NCI-H510A (cell line): ENCODE results near the gene FOXK1.
"Not testable (repeated sequence)": the region's sequence is repeated elsewhere in the genome, so short reads cannot be mapped to it uniquely, and the experiment has no call there.

Source experiments
- DNase-seq: peaks from one replicate; lab custom pipeline; 2025; lab: John Stamatoyannopoulos, UW

FOXK1 gene

DNA sequence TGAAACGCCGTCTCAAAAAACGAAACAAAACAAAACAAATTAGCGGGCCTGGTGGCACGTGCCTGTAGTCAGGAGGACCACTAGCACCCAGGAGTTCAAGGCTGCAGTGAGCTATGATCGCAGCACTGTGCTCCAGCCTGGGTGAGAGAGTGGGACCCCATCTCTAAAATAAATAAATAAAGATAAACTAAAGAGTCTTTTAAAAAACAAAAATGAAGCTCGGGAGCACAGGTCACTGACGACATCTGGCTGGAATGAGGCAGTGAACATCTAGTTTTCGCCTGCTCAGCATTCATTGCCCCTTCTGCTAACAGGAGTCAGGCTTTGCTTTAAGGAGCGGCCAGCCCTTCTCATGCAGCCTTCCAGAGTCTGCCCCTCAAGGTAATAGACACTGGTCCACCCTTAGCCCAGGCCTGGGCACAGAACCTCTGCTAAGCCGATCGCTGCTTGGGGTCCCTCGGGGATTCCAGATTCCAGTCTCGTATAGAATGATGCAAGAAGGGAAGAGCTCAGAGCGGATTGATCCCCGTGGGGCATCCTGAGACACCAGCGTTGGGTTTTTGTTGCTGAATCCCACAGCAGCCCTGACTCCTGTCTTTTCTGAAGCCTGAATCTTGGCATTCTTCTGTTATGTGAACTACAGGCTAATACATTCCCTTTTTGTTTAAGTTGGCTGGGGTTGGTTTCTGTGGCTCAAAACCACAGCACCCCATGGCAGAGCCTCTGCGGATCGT is 14.2 kb upstream of the FOXK1 start:
- DNase-seq, result no peak

DNA sequence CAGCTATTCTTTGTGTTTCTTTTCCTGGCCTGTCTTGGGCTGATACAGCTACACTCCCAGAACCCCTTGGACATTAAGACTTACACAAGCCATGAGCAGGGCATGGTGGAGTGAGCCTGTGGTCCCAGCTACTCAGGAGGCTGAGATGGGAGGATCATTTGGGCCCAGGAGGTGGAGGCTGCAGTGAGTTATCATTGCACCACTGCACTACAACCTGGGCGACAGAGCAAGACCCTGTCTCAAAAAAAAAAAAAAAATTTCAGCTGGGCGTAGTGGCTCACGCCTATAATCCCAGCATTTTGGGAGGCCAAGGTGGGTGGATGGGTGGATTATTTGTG is 13.6 kb upstream of the FOXK1 start:
- no peak for DNase-seq

DNA sequence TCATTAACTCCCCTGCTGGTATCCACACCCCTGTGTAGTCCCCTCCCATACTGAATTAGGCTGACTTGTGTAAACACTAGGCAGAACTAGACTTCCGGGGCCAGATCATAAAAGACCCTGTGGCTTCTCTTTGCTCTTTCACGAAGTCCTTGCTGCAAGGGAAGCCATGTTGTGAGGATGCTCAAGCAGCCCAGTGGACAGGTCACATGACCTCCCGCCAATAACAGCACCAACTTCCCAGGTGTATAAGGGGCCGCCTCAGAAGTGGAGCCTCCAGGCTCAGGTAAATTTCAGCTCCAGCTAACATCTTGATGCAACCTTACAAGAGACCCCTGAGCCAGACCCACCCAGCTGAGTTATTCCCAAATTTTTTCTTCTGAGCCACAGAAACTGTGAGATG is 11.3 kb upstream of the FOXK1 start:
- no peak for DNase-seq

DNA sequence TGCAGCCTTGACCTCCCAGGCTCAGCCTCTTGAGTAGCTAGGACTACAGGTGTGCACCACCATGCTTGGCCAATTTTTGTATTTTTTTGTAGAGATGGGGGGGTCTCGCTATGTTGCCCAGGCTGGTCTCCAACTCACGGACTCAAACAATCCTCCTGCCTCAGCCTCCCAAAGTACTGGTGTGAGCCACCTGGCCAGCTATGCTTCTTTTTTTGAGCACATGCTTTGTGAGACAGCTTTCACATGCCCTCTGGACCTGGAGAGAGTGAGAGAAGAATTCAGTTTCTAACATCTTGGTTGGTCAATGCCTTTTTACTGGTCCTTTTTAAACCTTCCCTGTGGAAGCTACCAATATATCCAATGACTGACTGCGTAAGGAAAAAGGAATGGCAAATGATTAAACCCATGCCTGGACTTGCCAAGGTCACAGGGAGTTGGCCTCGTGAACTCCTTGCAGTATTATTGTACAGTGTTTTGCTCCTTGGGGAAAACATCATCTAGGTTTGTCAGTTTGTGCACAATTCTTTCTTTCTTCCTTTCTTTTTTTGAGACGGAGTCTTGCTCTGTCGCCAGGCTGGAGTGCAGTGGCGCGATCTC is 6.2 kb upstream of the FOXK1 start:
- no peak for DNase-seq

DNA sequence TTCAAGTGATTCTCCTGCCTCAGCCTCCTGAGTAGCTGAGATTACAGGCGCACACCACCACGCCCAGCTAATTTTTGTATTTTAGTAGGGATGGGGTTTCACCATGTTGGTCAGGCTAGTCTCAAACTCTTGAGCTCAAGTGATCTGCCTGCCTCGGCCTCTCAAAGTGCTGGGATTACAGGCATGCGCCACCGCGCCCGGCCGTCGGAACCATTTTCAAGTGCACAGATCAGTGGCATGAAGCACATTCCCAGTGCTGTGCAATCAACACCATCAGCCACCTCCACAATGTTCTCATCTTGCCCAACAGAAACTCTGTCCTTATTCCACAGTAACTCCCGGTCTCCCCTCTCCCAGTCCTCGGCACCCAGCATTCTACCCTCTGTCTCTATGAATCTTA is 4.6 kb upstream of the FOXK1 start:
- not testable (repeated sequence) for DNase-seq

DNA sequence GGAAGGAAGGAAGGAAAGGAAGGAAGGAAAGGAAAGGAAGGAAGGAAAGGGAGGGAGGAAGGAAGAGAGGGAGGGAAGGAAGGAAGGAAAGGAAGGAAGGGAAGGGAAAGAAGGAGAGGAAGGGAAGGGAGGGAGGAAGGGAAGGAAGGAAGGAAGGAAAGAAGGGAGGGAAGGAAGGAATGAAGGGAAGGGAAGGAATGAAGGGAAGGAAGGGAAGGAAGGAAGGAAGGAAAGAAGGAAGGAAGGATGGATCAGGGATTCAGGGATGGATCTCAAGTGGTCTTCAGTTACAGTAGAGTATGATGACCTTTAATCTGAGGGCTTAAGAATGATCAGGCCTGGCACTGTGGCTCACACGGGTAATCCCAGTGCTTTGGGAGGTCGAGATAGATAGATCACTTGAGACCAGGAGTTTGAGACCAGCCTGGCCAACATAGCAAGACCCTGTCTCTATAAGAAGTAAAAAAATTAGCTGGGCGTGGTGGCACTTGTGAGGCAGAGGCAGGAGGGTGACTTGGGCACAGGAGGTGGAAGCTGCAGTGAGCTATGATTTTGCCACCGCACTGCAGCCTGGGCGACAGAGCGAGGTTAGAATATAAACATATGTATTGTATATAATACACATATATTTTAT is 760 bp upstream of the FOXK1 start:
- no peak for DNase-seq

DNA sequence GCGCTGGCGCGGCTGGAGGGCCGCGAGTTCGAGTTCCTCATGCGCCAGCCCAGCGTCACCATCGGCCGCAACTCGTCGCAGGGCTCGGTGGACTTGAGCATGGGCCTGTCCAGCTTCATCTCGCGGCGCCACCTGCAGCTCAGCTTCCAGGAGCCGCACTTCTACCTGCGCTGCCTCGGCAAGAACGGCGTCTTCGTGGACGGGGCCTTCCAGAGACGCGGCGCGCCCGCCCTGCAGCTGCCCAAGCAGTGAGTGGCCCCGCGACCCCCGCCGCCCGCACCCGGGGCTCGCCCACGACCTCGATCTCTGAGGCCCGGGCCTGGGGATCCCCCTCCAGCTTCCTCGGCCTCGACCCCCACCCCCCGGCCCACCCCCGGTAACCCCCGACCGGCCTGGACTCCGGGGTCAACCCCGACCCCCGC is 537 bp downstream of the FOXK1 start:
- peak; percentile 21 for DNase-seq

DNA sequence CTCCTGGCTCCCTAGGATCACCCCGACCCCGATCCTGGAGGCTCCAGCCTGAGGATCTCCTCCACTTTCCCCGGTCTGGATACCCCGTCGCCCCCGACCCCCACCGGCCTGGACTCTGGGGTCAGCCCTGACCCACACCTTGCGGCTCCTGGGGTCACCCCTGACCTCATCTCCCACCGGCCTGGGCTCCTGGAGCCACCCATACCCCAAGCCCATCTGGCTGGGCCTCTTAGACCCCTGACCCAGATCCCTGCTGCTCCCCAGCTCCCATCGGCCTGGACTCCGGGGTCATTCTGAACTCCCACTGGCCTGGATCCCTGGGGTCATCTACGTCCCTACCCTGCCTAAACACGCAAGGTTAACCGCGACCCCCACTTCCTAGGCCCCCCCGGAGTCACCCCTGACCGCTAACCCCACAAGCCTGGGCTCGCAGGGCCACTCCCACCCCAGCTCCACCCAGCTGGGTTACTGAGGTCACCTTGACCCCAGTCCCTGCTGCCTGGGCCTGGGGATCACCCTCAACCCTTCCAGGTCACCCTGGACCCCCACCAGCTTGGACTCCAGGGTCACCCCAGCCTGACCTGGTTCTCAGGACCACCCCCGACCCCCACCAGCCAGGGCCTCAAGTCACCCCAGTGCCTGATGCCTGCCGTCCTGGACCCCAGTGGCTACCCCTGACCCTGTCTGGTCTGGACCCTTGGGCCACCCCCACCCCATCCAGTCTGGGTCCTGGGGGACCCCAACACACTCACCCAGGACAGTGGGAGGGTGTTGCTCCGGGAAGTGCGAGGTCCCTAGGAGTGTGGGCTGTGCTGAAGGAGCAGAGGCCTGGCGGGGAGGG is 1.2 kb downstream of the FOXK1 start:
- no peak for DNase-seq

DNA sequence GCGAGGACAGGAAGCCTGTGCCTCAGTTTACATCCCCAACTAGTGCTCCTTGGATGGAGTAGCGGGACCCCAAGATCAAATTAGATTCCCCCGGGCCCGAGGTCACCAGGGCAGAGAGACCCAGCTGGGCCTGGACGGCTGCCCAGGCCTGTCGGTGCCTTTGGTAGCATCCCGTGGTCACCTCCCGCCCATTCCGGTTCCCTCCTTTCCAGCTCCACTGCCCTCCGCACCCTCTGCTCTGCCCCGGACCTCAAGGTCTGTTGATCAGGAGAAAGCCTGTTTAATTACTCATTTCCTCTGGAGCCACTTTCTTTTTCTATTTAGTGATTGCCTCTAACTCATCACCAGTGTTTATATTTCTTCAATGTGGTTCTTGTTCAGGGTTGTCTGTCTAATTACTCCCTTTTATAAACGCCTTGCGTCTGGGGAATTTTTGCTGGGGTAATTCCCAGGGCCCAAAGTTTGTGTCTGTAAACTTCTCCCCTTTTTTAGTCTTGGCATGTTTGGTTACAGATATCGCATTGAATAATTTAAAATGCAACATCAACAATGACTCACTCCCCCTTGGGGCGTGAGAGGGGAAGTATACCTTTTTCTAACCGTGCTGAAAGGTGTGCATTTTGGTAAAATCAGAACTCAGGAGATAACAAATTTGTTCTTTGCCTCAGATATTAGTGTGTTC is 1.9 kb downstream of the FOXK1 start:
- no peak for DNase-seq

DNA sequence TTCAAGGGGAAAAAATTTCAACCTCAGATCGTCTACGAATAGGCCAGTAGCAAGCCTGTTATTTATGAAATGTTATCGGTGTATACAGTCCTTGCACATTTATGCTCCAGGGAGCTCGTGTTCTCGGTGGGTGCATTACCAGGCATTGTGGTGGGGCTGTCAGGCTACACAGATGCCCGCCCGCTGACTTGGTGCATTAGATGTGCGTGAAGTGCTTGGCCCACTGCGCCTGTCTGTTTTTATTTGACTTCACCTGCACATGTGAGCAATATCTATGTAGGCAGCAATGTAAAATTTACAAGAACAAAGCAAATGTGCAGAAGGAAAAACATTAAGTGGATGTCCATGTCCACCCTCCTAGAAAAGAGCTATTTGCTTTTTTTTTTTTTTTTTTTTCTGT is 2.8 kb downstream of the FOXK1 start:
- DNase-seq, result no peak

DNA sequence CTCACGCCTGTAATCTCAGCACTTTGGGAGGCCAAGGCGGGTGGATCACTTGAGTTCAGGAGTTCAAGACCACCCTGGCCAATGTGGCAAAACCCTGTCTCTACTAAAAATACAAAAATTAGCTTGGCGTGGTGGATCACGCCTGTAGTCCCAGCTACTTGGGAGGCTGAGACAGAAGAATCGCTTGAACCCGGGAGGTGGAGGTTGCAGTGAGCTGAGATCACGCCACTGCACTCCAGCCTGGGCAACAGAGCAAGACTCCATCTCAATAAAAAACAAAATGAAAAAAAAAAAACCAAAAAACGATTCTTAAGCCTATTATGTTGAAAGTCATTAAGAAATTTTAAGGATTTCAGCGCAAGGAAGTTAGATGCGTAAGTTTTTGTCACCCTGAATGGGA is 3.6 kb downstream of the FOXK1 start:
- DNase-seq, result not testable (repeated sequence)

DNA sequence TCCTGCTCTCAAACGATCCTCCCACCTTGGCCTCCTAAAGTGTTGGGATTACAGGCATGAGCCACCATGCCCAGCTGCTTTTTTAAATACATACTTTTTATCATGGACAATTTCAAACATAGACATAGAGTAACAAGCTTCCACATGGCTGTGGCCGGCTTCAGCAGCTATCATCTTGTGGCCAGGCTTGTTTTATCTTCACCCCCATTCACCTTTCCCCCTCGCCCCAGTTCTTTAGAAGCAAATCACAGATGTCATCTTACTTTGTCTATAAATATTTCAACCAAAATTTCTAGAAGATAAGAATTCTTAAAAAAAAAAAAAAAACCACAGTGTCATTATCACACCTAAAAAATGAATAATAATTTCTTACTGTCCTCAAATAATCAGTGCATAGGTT is 5.9 kb downstream of the FOXK1 start:
- no peak for DNase-seq

DNA sequence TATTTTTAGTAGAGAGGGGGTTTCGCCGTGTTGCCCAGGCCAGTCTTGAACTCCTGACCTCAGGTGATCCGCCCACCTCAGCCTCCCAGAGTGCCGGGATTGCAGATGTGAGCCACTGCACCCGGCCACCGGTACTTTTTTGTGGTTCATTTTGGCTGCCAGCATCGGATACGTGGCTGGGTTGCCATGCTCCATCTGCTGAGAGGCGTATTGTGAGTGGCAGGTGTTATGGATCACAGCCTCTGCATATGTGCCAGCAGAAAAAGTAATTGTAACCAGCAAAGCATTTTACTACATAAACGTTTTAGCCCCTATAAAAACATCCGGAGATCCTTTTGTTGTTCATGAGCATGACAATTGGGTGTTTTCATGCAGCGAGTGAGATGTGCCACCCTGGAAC is 7.1 kb downstream of the FOXK1 start:
- DNase-seq, result no peak

DNA sequence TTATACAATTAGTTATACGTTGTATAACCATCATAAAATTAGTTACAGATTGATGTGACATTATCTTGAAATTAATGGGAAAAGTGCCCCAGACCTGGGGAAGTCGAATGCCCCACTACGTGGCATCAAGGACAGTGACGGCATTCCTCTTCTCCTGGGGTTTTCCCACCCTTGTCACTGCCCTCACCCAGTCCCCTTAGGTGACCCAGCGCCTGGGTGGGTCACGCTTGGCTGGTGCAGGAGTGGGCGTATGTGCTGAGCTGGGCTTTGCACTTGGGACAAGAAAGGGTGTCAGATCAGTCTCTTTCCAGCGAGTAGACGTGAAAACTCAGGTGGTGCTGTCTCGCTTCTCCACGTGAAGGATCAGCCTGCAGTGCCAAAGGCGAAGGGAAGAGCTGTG is 7.6 kb downstream of the FOXK1 start:
- no peak for DNase-seq

DNA sequence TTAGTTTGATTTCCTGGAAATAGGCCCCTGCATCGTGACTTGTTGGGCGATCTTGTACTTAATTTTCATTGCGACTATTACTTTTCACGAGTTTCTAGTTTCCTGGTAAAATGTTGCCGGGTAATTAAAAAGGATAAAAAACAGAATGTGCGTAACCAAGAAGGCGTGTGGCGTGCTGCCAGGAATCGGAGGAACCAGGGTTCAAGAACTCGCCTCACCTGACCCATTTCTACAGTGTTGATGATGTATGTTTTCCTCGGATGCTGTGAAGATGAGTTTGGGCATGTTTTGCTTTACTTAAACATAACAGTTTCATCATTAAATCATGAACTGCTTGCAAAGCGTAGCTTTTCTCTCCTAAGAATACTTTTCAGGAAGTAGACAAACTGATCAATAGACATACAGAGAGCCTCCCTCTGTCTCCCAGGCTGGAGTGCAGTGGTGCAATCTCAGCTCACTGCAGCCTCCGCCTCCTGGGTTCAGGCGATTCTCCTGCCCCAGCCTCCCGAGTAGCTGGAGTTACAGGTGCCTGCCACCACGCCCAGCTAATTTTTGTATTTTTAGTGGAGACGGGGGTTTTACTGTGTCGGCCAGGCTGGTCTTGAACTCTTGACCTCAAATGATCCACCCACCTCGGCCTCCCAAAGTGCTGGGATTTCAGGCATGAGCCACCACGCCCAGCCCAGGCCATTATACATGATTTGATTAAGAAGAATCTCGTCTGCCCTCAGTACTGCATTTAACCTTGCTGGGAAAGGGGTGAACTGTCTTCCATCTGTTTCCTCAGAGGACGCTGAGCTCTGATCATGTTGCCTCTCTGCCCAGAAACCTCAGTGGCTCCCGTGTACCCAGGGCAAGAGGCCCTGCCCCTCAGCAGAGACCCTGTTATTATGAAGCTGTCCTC is 9.1 kb downstream of the FOXK1 start:
- DNase-seq, result no peak

DNA sequence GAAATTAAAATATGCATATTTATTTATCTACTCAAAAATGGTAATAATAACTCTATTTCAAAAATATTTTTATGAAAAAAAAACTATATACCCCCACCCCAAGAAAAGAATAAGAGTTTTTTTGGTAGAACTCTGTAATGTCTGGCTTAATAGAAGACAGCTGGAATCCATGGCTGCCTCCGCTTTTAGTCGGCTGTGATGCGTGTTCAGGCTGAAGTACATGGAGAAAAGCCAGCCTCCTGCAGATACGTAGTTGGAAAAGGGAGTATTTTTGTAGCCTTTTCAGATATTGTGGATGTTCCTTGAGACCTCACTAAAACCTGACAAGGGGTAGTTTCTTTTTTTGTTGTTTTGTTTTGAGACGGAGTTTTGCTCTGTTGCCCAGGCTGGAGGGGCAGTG is 10.0 kb downstream of the FOXK1 start:
- DNase-seq, result no peak

DNA sequence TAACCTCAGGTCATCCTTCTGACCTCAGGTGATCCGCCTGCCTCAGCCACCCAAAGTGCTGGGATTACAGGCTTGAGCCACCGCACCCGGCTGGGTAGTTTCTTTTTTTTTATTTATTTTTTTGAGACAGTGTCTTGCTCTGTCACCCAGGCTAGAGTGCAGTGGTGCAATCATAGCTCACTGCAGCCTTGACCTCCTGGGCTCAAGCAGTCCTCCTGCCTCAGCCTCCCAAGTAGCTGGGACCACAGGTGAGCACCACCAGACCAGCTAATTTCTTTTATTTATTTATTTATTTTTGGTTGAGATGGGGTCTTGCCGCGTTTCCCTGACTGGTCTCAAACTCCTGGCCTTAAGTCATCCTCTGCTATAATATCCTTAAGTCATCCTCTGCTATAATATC is 10.5 kb downstream of the FOXK1 start:
- DNase-seq, result not testable (repeated sequence)

DNA sequence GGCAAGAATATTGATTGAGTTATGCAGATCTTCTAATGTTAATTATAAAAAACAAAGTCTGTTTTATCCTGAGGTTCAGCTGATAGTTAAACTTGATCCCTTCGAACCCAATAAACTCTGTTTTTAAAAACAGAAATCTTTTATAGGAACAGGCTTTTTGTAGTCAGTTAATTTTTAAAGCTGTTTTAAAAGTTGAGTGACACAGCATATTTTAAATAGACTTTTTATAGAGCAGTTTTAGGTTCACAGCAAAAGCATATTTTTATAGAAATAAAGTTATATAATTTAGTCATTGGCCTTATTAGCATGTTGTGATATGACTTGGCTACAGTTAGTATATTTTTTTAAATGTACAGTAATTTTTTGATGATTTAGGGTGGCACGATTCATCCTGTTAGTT is 11.1 kb downstream of the FOXK1 start:
- no peak for DNase-seq

DNA sequence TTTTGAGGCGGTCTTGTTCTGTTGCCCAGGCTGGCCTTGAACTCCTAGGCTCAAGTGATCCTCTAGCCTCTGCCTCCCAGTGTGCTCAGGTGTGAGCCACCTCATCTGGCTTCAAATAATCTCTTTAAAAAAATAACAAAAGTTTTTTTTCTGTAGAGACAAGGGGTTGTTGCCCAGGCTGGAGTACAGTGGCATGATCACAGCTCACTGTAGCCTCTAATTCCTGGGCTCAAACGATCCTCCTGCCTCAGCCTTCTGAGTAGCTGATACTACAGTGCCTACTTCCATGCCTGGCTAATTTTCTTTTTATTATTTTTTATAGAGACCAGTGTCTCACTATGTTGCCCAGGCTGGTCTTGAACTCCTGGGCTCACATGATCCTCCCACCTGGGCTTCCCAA is 11.7 kb downstream of the FOXK1 start:
- no peak for DNase-seq

DNA sequence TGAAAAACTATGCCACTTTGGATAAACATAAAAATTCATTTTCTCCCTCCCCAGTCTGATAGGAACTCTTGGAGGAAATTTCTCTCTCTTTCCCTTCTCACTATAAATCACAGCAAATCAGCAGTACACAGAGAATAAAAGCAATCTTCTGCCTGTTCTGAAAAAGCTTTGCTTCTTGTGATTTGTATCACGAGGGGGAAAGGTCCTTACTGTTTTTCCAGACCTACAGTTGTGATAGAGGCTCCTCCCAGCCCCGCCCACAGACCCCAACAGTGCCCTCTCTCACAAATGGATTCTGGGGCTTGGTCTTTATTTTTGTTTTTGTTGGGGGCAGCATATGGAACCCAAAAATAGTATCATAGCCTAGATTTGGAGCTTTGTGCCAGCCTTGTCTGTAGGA is 12.2 kb downstream of the FOXK1 start:
- no peak for DNase-seq

DNA sequence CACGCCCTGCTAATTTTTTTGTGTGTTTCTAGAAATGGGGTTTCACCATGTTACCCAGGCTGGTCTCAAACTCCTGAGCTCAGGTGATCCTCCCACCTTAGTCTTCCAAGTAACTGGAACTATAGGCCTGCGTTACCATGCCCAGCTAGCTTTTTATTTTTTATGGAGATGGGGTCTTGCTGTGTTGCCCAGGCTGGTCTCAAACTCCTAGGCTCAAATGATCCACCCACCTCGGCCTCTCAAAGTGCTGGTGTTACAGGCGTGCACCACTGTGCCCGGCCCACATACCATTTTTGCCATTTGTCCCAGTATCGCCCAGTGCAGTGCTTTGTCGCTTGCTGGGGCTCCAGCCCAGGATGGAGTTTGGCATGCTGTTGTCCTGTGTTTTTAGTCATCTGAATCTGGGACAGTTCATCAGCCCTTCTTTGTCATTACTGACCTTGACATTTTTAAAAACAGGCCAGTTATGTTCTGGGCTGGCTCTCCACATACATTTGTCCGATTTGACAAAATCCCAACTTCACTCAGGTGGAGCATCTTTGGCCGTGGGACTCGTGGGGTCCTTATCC is 16.7 kb downstream of the FOXK1 start:
- no peak for DNase-seq
